NCI-H2107 treated with DMSO at 0.1 percent for 48 hours (cell line): ENCODE measurements around the gene RNF130.

Source experiments
- DNase-seq: peaks from one replicate; lab custom pipeline; 2025; ENCODE audit not compliant: unreplicated experiment; lab: John Stamatoyannopoulos, UW

RNF130 gene

DNA sequence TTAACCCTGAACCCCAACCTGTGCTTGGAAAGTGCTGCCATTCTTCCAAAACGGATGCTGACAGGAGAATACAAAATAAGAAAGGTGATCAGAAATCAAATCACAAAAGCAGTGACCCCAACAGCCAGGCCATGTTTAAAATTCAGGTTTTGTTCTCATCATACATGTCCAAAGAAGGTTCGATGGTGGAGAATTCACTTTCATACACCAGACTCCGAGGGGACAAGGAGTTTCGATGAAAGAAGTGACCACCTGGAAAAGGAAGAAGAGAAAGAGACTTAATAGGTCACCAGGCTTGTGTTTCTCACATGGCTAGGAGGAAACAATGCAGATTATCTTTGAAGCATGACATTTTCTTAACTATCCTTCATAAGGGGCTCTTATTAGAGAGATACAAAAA lies 151.4 kb downstream of the RNF130 start:
- DNase-seq: no peak

DNA sequence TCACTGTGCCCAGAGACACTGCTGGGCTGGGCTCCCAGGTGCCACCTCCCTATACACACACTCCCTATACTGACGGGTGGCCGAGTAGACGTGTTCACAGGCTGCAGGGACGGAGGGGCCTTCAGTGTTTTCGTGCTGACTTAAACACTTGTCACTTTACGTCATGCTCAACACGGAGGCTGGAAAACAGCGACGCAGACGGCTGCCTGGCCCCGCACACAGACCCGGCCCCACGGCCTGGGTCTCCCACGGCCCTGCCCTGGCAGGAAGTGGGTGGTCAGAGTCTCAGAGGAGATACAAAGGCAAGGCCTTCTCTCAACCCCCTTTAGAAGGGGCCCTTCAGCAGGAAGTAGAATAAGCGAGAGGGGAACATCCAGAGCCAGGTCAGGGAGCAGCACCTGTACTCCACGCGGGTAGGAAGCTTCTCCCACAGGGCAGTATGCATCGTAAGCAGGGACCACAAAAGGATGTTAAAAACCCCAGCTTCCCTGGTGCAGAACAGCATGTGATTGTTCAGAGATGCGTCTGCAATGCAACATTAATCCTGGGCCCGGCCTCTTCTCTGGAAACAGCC lies 152.0 kb downstream of the RNF130 start:
- no peak for DNase-seq

DNA sequence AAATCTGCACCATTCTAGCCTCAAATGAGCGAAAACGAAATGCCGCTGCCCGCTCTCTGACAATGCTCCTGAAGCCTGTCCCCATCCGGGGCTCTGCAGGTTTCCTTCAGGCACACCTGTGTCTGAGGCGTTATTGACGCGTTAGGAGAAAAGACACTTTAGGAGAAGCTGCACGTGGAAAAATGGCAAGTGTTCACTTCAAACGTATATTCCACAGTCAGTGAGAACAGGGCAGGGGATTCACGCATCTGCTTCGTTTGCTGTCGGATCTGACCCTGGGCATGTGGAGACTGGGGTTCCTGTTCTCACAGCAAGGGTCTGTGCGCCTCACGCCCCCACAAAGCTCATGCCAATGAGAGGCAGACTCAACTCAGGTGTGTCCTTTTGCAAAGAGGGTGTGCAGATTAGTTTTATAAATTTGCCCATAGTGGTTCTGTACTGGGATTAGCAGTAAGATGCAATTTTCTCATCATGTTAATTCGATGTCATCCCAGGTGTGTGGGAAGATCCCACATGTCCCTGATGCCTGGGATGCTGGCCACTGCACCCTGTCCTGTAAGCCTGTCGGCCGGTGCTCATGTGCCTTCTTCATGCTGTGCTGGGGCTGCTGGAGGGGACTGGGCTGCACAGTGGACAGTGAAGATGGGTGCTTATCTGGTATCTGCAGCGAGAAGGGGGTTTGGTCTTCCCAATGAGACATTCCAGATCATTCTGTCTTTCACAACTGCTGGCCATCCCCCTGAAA lies 152.6 kb downstream of the RNF130 start:
- no peak for DNase-seq

DNA sequence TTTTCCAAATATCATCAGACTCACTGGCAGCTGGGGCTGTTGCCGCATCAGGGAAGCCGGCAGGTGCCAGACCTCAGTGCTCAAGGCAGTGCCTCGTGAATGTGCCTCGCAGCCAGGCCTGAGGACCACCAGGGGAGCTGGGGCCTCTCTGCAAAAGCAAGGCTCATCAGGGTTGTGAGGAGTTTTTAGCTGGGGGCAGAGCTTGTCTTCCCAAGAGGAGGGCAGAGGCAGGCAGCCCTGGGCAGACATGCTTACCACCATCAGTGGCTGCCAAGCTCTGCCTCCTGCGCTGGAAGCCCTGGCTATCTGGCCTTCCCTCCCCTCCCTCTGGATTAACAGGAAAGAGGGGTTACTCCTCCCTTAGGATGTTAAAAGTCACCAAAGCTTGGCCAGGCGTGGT lies 155.0 kb downstream of the RNF130 start:
- DNase-seq: no peak

DNA sequence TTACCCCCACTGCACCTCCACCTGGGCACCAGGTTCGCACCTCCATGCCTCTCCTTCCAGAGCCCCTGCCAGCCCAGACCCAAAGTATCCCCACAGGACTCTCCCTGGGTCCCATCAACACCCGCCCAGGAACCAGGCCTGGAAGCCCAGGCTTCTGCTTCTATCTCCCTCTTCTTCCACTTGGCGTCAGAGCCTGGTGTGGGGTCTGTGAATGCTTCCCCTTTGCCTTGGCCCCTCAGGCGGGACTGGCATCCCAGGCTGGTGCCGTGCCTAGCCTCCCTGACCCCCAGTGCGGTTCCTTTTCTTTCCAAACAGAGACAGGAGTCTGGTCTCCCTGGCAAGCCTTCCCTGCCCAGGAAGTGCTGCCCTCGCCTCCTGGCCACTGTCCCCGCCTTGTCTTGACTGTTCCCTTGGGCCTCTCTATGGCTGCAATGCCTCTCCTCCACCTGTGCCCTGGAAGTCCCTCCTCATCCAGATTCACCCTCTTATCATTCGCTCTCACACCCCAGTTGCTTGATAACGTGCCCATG lies 156.1 kb downstream of the RNF130 start:
- DNase-seq: no peak

DNA sequence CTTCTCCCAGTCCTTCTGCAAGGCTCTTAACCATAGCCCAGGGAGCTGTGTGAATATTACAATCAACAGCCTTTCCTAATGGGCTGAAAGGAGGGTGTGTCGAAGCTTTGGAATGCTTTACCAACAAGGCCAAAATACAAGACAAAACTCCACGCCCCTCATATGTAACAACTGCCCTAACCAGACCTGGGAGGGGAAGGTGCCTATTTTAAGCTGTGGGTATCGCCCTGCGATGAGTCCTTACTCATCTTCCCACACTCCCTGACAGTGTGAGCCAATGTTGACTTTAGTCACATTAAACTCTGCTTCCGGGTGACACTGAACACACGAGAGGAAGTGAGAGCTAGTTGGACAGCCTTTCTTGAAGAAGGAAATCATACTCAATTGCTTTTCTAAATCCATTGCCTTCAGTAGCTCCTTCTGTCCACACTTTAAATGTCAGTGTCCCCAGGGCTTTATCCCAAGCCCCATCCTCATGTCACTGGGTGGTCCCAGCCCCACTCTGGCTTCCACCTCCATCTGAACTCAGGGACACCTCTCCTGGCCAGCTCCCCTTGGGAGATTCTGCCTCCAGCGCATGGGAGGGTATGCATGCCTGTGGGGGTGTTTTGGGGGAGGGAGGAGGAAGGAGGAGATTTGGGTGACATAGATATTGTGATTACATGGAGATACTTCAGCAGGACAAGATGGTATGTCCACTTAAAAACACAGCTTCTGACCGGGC lies 157.4 kb downstream of the RNF130 start:
- no peak for DNase-seq

DNA sequence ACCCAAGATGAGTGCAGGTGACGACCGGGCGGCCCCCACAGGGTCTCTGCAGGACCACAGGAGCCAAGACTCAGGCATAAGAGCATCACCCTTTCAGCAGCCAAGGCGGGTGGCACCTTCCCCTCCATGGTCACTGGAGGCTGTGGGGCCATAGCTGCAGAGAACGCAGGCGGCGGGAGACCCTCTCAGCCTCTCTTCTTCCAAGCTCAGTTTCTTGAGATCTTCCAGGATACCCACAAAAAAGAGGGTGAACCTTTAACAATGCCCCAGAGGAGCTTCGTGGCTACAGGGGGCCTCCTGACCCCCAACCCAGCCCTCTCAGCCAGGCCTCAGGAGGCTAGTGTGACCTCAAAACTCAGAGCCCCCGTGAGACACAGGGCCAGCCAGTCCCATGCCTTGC lies 158.1 kb downstream of the RNF130 start:
- DNase-seq: no peak

GRCh38 chr5:179912951-179913350 lies 158.6 kb downstream of the RNF130 start:
- no peak for DNase-seq

DNA sequence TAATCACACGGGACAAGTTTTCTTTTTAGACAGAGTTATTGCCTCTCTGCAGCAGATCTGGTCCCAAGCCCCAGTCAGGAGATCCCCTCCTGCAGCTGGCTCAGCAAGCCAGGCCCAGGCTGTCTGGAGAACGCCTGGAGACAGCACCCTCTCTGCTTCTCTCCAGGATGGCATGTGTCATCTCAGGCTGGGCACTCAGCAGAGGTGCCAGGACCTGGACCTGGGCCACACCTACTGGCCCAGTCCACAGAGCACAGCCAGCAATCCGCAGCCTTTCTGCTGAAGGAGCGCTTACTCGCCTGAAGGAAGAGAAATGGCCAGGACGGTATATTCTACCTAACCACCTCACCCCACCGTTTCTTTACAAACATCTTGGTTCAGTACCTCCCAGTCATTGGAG lies 159.2 kb downstream of the RNF130 start:
- DNase-seq: no peak

- no peak for DNase-seq
Measured at GRCh38 chr5:179909224-179909623, 162.3 kb downstream of the RNF130 start.

DNA sequence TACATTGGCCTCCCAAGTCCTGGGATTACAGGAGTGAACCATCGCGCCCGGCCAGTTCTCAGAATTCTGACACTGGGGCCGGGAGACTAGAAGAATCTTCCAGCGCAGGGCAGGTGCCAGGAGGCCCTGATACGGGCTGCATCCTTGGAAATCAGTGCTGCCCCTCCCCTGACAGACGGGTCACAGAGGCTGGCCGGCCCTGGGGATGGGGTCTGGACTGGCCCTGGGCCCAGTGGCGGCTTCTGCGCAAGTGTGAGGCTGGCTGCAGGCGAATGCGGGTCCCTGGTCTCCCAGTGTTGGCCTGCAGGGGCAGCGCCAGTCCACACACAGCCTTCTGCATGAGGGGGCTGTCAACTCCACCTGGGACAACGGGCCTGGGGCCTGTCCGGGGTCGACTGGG lies 163.0 kb downstream of the RNF130 start:
- DNase-seq: no peak

- no peak for DNase-seq
Measured at GRCh38 chr5:179907556-179908324, 163.8 kb downstream of the RNF130 start, which contains the start of gene TBC1D9B. TSS of gene TBC1D9B (minus strand) at chr5:179907897. CDS start at chr5:179907821, 76 bp downstream.

- DNase-seq: no peak
Measured at GRCh38 chr5:179906795-179907555, 164.6 kb downstream of the RNF130 start.

- DNase-seq: no peak
Measured at GRCh38 chr5:179906294-179906794, 165.2 kb downstream of the RNF130 start.

DNA sequence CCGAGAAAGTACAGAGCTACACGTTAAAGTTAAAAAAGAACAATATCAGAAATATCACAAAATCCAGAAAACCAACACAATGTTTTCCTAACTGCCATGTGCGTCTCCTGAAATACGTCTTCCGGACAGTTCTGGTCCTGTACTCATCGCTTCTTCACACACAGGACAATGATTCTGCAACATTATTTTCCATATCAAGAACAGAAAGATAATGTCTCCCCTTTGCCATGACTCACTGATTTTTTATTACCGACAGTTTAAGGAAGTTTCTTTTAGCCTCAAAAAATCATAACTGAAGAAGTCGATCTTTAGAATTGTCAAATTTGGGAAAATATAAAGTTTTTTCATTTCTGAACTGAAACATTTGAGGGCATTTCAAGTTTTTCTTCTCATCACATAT lies 166.4 kb downstream of the RNF130 start:
- no peak for DNase-seq
